Astrocyte (in vitro differentiated cells and primary cell): Measurements from ENCODE around the gene TMEM98. TPM values are rescaled to one million over a fixed set of nuclear protein-coding genes. Genes with fewer than 3 reads are reported as not detected.

Experiments
- DNase-seq: peaks from one replicate; pipeline ENCODE4 v3.0.0-alpha.2; 2010; ENCODE audit warnings: low read depth
- FAIRE-seq: peaks from 2 replicates; lab custom pipeline; 2011; peaks lifted over from hg19 to GRCh38; lab: Jason Lieb, UNC
- H2AFZ ChIP-seq: 2 replicates; pipeline ENCODE4 v1.6.0; 2012; ENCODE audit warnings: low read depth, low read length, inconsistent platforms
- H3K27ac ChIP-seq: 2 replicates; pipeline ENCODE4 v1.5.1; 2011; ENCODE audit warnings: low read depth, low read length, inconsistent platforms
- H3K27me3 ChIP-seq: 2 replicates; pipeline ENCODE4 v1.6.0; 2011; ENCODE audit warnings: low read length, inconsistent platforms; ENCODE audit not compliant: insufficient read depth
- H3K36me3 ChIP-seq: 2 replicates; pipeline ENCODE4 v1.5.1; 2011; ENCODE audit warnings: low read length, inconsistent platforms; ENCODE audit not compliant: insufficient read depth
- H3K4me1 ChIP-seq: 2 replicates; pipeline ENCODE4 v1.5.1; 2011; ENCODE audit warnings: low read length, inconsistent platforms; ENCODE audit not compliant: insufficient read depth
- H3K4me2 ChIP-seq: 2 replicates; pipeline ENCODE4 v1.6.0; 2012; ENCODE audit warnings: low read length, inconsistent platforms
- H3K4me3 ChIP-seq: 2 replicates; pipeline ENCODE4 v1.5.1; 2011; ENCODE audit warnings: low read depth, mild to moderate bottlenecking, low read length, inconsistent platforms; ENCODE audit not compliant: insufficient read depth
- H3K79me2 ChIP-seq: 2 replicates; pipeline ENCODE4 v1.6.0; 2012; ENCODE audit warnings: mild to moderate bottlenecking, low read length, inconsistent platforms; ENCODE audit not compliant: insufficient read depth
- H3K9ac ChIP-seq: 2 replicates; pipeline ENCODE4 v1.6.0; 2012; ENCODE audit warnings: mild to moderate bottlenecking, low read length, inconsistent platforms
- H3K9me3 ChIP-seq: 2 replicates; pipeline ENCODE4 v1.5.1; 2012; ENCODE audit warnings: low read depth, mild to moderate bottlenecking, low read length, inconsistent platforms; ENCODE audit not compliant: insufficient read depth
- H4K20me1 ChIP-seq: 2 replicates; pipeline ENCODE4 v1.6.0; 2012; ENCODE audit warnings: low read length, inconsistent platforms; ENCODE audit not compliant: insufficient read depth
- H3K27ac Mint-ChIP-seq: one replicate; pipeline ENCODE4 v1.8.0; 2021; ENCODE audit warnings: mild to moderate bottlenecking, mixed read lengths; ENCODE audit not compliant: unreplicated experiment
- H3K27me3 Mint-ChIP-seq: one replicate; pipeline ENCODE4 v1.8.0; 2021; ENCODE audit warnings: low read depth, mixed read lengths; ENCODE audit not compliant: unreplicated experiment
- H3K36me3 Mint-ChIP-seq: one replicate; pipeline ENCODE4 v1.8.0; 2021; ENCODE audit warnings: low read depth, mixed read lengths; ENCODE audit not compliant: unreplicated experiment
- H3K4me1 Mint-ChIP-seq: one replicate; pipeline ENCODE4 v1.8.0; 2021; ENCODE audit warnings: low read depth, mixed read lengths; ENCODE audit not compliant: unreplicated experiment
- H3K4me3 Mint-ChIP-seq: one replicate; pipeline ENCODE4 v1.8.0; 2021; ENCODE audit warnings: mild to moderate bottlenecking, moderate library complexity, mixed read lengths; ENCODE audit not compliant: unreplicated experiment
- H3K9me3 Mint-ChIP-seq: one replicate; pipeline ENCODE4 v1.8.0; 2021; ENCODE audit warnings: mild to moderate bottlenecking, mixed read lengths; ENCODE audit not compliant: unreplicated experiment
- CTCF ChIP-seq: IDR thresholded peaks from 2 replicates; pipeline ENCODE4 v1.5.1; 2011; ENCODE audit warnings: low read depth, mild to moderate bottlenecking, inconsistent platforms, low read length, moderate library complexity; ENCODE audit not compliant: insufficient read depth
- EZH2 ChIP-seq: IDR thresholded peaks from 2 replicates; pipeline ENCODE4 v1.6.1; 2012; ENCODE audit warnings: mild to moderate bottlenecking, low read length, inconsistent platforms; ENCODE audit not compliant: insufficient read depth
- total RNA-seq: library from RNA; stranded (reverse); gene quantifications from 2 replicates; pipeline ENCODE4 v1.2.1, GENCODE V29; 2021

Gene TMEM98
- total RNA-seq, 1 donor from 2014 or later: 62.6 TPM

GRCh38 chr17:32930512-32930911 lies 2.6 kb downstream of the TMEM98 start:
- peaks cover 2% of the 10 kb centered on the region for H3K27me3 Mint-ChIP-seq
- H3K9ac ChIP-seq: no peak overlapping the region
- H2AFZ ChIP-seq: no peak overlapping the region
- peaks cover 40% of the 10 kb centered on the region for H3K79me2 ChIP-seq
- no peaks in the 10 kb centered on the region for H3K9me3 Mint-ChIP-seq
- H3K36me3 ChIP-seq: peaks cover 19% of the 10 kb centered on the region
- peaks cover 3% of the 10 kb centered on the region for H4K20me1 ChIP-seq
- H3K4me1 ChIP-seq: peaks cover 12% of the 10 kb centered on the region
- H3K4me2 ChIP-seq: no peak overlapping the region
- peaks cover 29% of the 10 kb centered on the region for H3K4me1 Mint-ChIP-seq
- no peaks in the 10 kb centered on the region for H3K9me3 ChIP-seq
- peaks cover 13% of the 10 kb centered on the region for H3K36me3 Mint-ChIP-seq
- no peak overlapping the region for H3K27ac ChIP-seq
- H3K4me3 ChIP-seq: no peak overlapping the region
- FAIRE-seq: no peak
- H3K4me3 Mint-ChIP-seq: no peak overlapping the region
- no peak for DNase-seq
- no peak overlapping the region for H3K27ac Mint-ChIP-seq
- TF ChIP-seq EZH2 (no peak), CTCF (no peak)
- H3K27me3 ChIP-seq: no peaks in the 10 kb centered on the region

GRCh38 chr17:32931686-32932085 lies 3.7 kb downstream of the TMEM98 start:
- Mint-ChIP-seq H3K27me3 (no peaks in the 10 kb centered on the region), H3K4me3 (no peak overlapping the region), H3K36me3 (peaks cover 14% of the 10 kb centered on the region), H3K9me3 (no peaks in the 10 kb centered on the region), H3K27ac (no peak overlapping the region), H3K4me1 (peaks cover 29% of the 10 kb centered on the region)
- Histone ChIP-seq H3K79me2 (peaks cover 40% of the 10 kb centered on the region), H4K20me1 (peaks cover 7% of the 10 kb centered on the region), H3K27me3 (no peaks in the 10 kb centered on the region), H3K36me3 (peaks cover 19% of the 10 kb centered on the region), H3K4me3 (no peak overlapping the region), H2AFZ (no peak overlapping the region), H3K27ac (no peak overlapping the region), H3K9ac (no peak overlapping the region), H3K4me1 (peaks cover 15% of the 10 kb centered on the region), H3K9me3 (no peaks in the 10 kb centered on the region), H3K4me2 (peak overlapping the region; percentile 15)
- TF ChIP-seq CTCF: no peak
- TF ChIP-seq EZH2: no peak
- DNase-seq (peak; percentile 41), FAIRE-seq (no peak)

GRCh38 chr17:32933881-32934280 lies 5.9 kb downstream of the TMEM98 start:
- Mint-ChIP-seq H3K4me1 (peaks cover 29% of the 10 kb centered on the region), H3K27ac (no peak overlapping the region), H3K27me3 (no peaks in the 10 kb centered on the region), H3K4me3 (no peak overlapping the region), H3K36me3 (peaks cover 24% of the 10 kb centered on the region), H3K9me3 (no peaks in the 10 kb centered on the region)
- TF ChIP-seq EZH2 (no peak), CTCF (no peak)
- H3K9ac ChIP-seq: no peak overlapping the region
- no peak overlapping the region for H2AFZ ChIP-seq
- no peak overlapping the region for H3K4me3 ChIP-seq
- no peak for FAIRE-seq
- DNase-seq: no peak
- H4K20me1 ChIP-seq: peaks cover 9% of the 10 kb centered on the region
- peaks cover 34% of the 10 kb centered on the region for H3K79me2 ChIP-seq
- H3K9me3 ChIP-seq: no peaks in the 10 kb centered on the region
- no peaks in the 10 kb centered on the region for H3K27me3 ChIP-seq
- H3K4me1 ChIP-seq: peaks cover 15% of the 10 kb centered on the region
- H3K27ac ChIP-seq: no peak overlapping the region
- H3K4me2 ChIP-seq: no peak overlapping the region
- H3K36me3 ChIP-seq: peaks cover 30% of the 10 kb centered on the region
